ENCODE data around the gene SLPI.

DNA sequence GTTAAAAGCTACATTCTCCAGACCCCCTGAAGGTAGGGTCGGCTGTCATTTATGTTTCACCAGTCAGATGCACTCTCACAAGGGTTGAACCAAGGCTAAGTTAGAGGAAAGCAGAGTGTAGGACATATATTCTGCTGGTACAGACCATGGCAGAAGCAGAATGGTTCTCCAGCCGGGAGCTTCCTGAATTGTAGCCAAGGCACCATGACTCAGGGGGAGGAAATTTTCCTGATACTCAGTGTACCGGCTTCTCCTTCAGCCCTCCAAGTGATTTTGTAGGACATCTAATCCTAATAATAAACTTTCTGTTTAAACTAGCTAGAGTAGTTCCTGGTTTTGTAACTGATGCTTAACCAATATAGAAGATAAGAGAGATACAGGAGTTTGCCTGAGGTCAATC is 14.2 kb upstream of the SLPI start:
- TF ChIP-seq, protein P1, sequence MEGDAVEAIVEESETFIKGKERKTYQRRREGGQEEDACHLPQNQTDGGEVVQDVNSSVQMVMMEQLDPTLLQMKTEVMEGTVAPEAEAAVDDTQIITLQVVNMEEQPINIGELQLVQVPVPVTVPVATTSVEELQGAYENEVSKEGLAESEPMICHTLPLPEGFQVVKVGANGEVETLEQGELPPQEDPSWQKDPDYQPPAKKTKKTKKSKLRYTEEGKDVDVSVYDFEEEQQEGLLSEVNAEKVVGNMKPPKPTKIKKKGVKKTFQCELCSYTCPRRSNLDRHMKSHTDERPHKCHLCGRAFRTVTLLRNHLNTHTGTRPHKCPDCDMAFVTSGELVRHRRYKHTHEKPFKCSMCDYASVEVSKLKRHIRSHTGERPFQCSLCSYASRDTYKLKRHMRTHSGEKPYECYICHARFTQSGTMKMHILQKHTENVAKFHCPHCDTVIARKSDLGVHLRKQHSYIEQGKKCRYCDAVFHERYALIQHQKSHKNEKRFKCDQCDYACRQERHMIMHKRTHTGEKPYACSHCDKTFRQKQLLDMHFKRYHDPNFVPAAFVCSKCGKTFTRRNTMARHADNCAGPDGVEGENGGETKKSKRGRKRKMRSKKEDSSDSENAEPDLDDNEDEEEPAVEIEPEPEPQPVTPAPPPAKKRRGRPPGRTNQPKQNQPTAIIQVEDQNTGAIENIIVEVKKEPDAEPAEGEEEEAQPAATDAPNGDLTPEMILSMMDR (conservative IDR thresholded peaks at IDR 0.05; ENCODE audit: low read length) = no peak
- no peak for TF ChIP-seq EZH2phosphoT487 (IDR thresholded peaks at IDR 0.05; ENCODE audit: borderline replicate concordance, low read depth, low read length)

Measured in OCI-LY7 (cell line).